Fibroblast of lung (primary cell): Measurements from ENCODE around the gene GNG7. TPM values are rescaled to one million over a fixed set of nuclear protein-coding genes. Genes with fewer than 3 reads are reported as not detected.

Source experiments
- DNase-seq, 2 donors: peaks; one replicate each; pipeline versions ENCODE4 v3.0.0 to v3.0.0-alpha.2; 2010; ENCODE audit warnings: low read depth in 2 of 2
- H2AFZ ChIP-seq: 2 replicates; pipeline ENCODE4 v1.5.1; 2012; ENCODE audit warnings: low read length, control low read depth, inconsistent platforms
- H3K27ac ChIP-seq: 2 replicates; pipeline ENCODE4 v1.5.1; 2011; ENCODE audit warnings: low read length, control low read depth; ENCODE audit not compliant: insufficient read depth
- H3K27me3 ChIP-seq: 2 replicates; pipeline ENCODE4 v1.5.1; 2011; ENCODE audit warnings: mild to moderate bottlenecking, low read length; ENCODE audit not compliant: control insufficient read depth, insufficient read depth
- H3K36me3 ChIP-seq: 2 replicates; pipeline ENCODE4 v1.5.1; 2011; ENCODE audit warnings: low read length; ENCODE audit not compliant: control insufficient read depth, insufficient read depth
- H3K4me1 ChIP-seq: 2 replicates; pipeline ENCODE4 v1.5.1; 2011; ENCODE audit warnings: low read length; ENCODE audit not compliant: control insufficient read depth, insufficient read depth; ENCODE audit errors: extremely low read depth
- H3K4me2 ChIP-seq: 2 replicates; pipeline ENCODE4 v1.5.1; 2011; ENCODE audit warnings: low read length, control low read depth; ENCODE audit not compliant: insufficient read depth; ENCODE audit errors: extremely low read depth
- H3K4me3 ChIP-seq, 4 experiments: fragments of 200-600 bp in 1 of 4; sonication (generic) in 1 of 4; replicated peaks in 1 of 4; 2 replicates each; pipeline ENCODE4 v1.5.1; 2011 to 2016; ENCODE audit warnings: low read length in 4 of 4, low read depth in 3 of 4, mild to moderate bottlenecking in 3 of 4, control low read depth in 2 of 4, inconsistent platforms in 1 of 4, mixed read lengths in 1 of 4; ENCODE audit not compliant: insufficient read depth in 1 of 4; ENCODE audit errors: control extremely low read depth in 1 of 4
- H3K79me2 ChIP-seq: 2 replicates; pipeline ENCODE4 v1.5.1; 2012; ENCODE audit warnings: mild to moderate bottlenecking, low read length, inconsistent platforms; ENCODE audit not compliant: control insufficient read depth, insufficient read depth
- H3K9ac ChIP-seq: 2 replicates; pipeline ENCODE4 v1.5.1; 2011; ENCODE audit warnings: mild to moderate bottlenecking, low read length, control low read depth; ENCODE audit not compliant: insufficient read depth
- H3K9me3 ChIP-seq: 2 replicates; pipeline ENCODE4 v1.5.1; 2012; ENCODE audit warnings: low read depth, low read length; ENCODE audit not compliant: control insufficient read depth, insufficient read depth
- H4K20me1 ChIP-seq: 2 replicates; pipeline ENCODE4 v1.5.1; 2011; ENCODE audit warnings: low read length; ENCODE audit not compliant: control insufficient read depth, insufficient read depth; ENCODE audit errors: extremely low read depth
- EZH2 ChIP-seq: IDR thresholded peaks from 2 replicates; pipeline ENCODE4 v1.5.1; 2012; ENCODE audit warnings: low read length, control low read depth, mild to moderate bottlenecking; ENCODE audit errors: missing control alignments
- polyA plus RNA-seq, 2 donors: library from polyadenylated mRNA; depleted of rRNA in 1 of 2; stranded (reverse) in 1 of 2; unstranded in 1 of 2; fragments of >200 nt; gene quantifications; 2 replicates each; pipeline ENCODE4 v1.2.1, GENCODE V29; 2011 to 2012; ENCODE audit warnings: missing spikeins in 1 of 2
- total RNA-seq: library from RNA; depleted of rRNA; stranded (reverse); fragments of >200 nt; gene quantifications from 2 replicates; pipeline ENCODE4 v1.2.1, GENCODE V29; 2014
- TF ChIP-seq, protein P1 (sequence below), 2 donors: IDR thresholded peaks in 1 of 2; conservative IDR thresholded peaks in 1 of 2; 1 replicate in 1 of 2; 2 replicates in 1 of 2; pipeline ENCODE4 v1.5.1; 2011 to 2012; ENCODE audit warnings: low read length in 2 of 2, control low read depth in 1 of 2, inconsistent platforms in 1 of 2, low read depth in 1 of 2, mild to moderate bottlenecking in 1 of 2

The GNG7 gene
- total and polyA plus RNA-seq, 2 donors (not counting 1 experiment from before 2014, with no cell fraction given): 0.27 to 0.83 TPM

DNA sequence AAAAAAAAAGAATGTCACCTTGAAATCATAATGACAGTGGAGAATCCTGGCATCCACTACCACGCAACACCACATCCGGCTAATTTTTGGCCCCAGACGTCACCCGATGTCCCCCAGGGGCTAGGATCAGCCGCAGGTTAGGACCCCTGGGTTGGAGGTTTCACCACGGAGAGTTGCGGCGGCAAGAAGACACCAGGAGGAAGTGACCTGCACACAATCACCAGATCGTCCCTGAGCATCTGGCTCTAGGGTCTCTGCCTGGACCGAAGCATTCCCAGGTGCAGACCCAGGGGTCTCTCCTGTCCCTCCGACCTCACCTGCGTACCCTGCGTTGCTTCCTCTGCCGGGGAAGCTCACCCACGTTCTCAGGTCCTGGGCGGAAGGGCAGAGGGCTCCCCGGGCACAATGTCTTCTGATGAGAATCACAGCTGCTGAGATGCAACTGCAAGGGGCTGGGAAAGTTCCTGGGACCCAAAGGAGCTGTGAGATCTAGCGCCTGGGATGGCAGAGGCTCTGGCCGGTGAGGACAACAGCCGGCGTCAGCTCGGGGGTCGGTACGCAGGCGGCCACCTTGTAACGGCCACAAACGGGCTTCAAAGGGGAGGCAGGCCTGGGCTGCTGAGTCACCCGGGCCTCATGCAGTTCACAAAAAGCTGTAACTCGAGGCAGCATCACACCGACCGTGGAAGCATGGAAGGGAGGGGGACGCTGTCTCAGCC lies 115.3 kb downstream of the GNG7 start:
- Histone ChIP-seq H3K27ac (no peak overlapping the region), H3K9me3 (no peaks in the 10 kb centered on the region), H4K20me1 (no peaks in the 10 kb centered on the region), H3K4me2 (no peak overlapping the region), H2AFZ (no peak overlapping the region), H3K79me2 (no peaks in the 10 kb centered on the region), H3K27me3 (no peaks in the 10 kb centered on the region), H3K4me1 (no peaks in the 10 kb centered on the region), H3K36me3 (no peaks in the 10 kb centered on the region), H3K4me3 (no peak overlapping the region), H3K9ac (no peak overlapping the region)
- DNase-seq: peak; percentile 38 to 47
- TF ChIP-seq, protein P1, sequence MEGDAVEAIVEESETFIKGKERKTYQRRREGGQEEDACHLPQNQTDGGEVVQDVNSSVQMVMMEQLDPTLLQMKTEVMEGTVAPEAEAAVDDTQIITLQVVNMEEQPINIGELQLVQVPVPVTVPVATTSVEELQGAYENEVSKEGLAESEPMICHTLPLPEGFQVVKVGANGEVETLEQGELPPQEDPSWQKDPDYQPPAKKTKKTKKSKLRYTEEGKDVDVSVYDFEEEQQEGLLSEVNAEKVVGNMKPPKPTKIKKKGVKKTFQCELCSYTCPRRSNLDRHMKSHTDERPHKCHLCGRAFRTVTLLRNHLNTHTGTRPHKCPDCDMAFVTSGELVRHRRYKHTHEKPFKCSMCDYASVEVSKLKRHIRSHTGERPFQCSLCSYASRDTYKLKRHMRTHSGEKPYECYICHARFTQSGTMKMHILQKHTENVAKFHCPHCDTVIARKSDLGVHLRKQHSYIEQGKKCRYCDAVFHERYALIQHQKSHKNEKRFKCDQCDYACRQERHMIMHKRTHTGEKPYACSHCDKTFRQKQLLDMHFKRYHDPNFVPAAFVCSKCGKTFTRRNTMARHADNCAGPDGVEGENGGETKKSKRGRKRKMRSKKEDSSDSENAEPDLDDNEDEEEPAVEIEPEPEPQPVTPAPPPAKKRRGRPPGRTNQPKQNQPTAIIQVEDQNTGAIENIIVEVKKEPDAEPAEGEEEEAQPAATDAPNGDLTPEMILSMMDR (conservative IDR thresholded peaks at IDR 0.05 in 1 of 2, IDR thresholded peaks at IDR 0.05 in 1 of 2; ENCODE audit: low read depth in 1 of 2, low read length in 2 of 2): no peak
- TF ChIP-seq EZH2: no peak

DNA sequence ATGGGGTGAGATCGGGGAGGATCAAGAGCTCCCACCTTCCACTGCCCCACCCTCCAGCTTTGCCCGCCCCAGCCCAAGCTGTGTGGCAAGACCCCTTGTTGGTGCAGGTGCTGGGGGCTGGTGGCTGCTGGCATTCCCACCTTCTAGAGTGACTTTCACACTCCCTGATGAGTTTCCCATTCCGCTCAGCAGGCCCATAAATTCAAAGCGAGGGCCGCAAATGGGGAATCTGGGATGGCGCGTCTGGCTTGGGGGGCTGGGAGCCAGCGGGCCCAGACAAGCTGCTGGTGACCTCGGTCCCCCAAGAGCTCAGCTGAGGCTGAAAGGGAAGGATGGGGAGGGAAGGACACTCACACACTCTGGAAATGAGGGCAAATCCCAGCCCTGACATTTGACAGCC lies 116.3 kb downstream of the GNG7 start:
- H3K27ac ChIP-seq: no peak overlapping the region
- H3K9ac ChIP-seq: no peak overlapping the region
- no peaks in the 10 kb centered on the region for H3K79me2 ChIP-seq
- no peak overlapping the region for H3K4me2 ChIP-seq
- no peak overlapping the region for H2AFZ ChIP-seq
- H3K4me1 ChIP-seq: no peaks in the 10 kb centered on the region
- H3K4me3 ChIP-seq: no peak overlapping the region
- TF ChIP-seq EZH2: no peak
- H4K20me1 ChIP-seq: no peaks in the 10 kb centered on the region
- no peak for DNase-seq
- H3K36me3 ChIP-seq: no peaks in the 10 kb centered on the region
- no peaks in the 10 kb centered on the region for H3K27me3 ChIP-seq
- no peaks in the 10 kb centered on the region for H3K9me3 ChIP-seq

DNA sequence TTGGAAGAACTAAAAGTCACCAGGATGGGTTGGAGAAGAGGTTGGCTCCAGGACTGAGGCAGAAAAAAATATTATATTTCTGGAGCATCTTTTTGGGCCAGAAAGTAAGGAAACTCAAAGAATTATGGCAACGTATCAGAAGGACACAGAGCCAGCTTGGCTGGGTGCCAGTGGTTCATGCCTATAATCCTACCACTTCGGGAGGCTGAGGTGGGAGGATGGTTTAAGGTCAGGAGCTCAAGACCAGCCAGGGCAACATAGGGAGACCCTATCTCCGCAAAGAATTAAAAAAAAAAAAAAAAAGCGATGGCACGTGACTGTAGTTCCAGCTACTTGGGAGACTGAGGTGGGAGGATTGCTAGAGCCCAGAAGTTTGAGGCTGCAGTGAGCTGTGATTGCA lies 118.5 kb downstream of the GNG7 start:
- no peak overlapping the region for H3K27ac ChIP-seq
- no peaks in the 10 kb centered on the region for H3K9me3 ChIP-seq
- TF ChIP-seq, protein P1 (conservative IDR thresholded peaks at IDR 0.05 in 1 of 2, IDR thresholded peaks at IDR 0.05 in 1 of 2; ENCODE audit: low read depth in 1 of 2, low read length in 2 of 2): no peak
- TF ChIP-seq EZH2: no peak
- no peaks in the 10 kb centered on the region for H3K36me3 ChIP-seq
- H3K4me3 ChIP-seq: no peak overlapping the region
- no peak overlapping the region for H3K4me2 ChIP-seq
- H4K20me1 ChIP-seq: no peaks in the 10 kb centered on the region
- no peak overlapping the region for H3K9ac ChIP-seq
- no peak for DNase-seq
- H3K27me3 ChIP-seq: no peaks in the 10 kb centered on the region
- no peak overlapping the region for H2AFZ ChIP-seq
- no peaks in the 10 kb centered on the region for H3K79me2 ChIP-seq
- peaks cover 3% of the 10 kb centered on the region for H3K4me1 ChIP-seq
